ENCODE results near the gene MACC1.

MACC1 gene

GRCh38 chr7:20222219-20222828 is 5.1 kb upstream of the MACC1 start:
- Mint-ChIP-seq H3K27me3 (peaks cover 4% of the 10 kb centered on the region), H3K4me1 (ENCODE audit: low read depth) (peaks cover 53% of the 10 kb centered on the region), H3K9me3 (peaks cover 8% of the 10 kb centered on the region), H3K27ac (no peak overlapping the region), H3K36me3 (ENCODE audit: low read depth) (no peaks in the 10 kb centered on the region), H3K4me3 (no peak overlapping the region)
- intact Hi-C loops (cut with micrococcal nuclease), result loop anchor here (5.0 kb wide), 1 partner anchor 80 kb away; no protein-coding TSS in a partner anchor

- intact Hi-C loops (cut with micrococcal nuclease), result loop anchor here (5.0 kb wide), 1 partner anchor 81 kb away; no protein-coding TSS in a partner anchor
- H3K36me3 Mint-ChIP-seq (ENCODE audit: low read depth), result no peaks in the 10 kb centered on the region
- H3K9me3 Mint-ChIP-seq, result peaks cover 8% of the 10 kb centered on the region
- peaks cover 56% of the 10 kb centered on the region for H3K4me1 Mint-ChIP-seq (ENCODE audit: low read depth)
- peaks cover 3% of the 10 kb centered on the region for H3K27me3 Mint-ChIP-seq
- H3K4me3 Mint-ChIP-seq, result no peak overlapping the region
- H3K27ac Mint-ChIP-seq, result peak overlapping the region; percentile 91
These were observed 3.9 kb upstream of the MACC1 start for GRCh38 chr7:20220921-20221547.

- Mint-ChIP-seq H3K27ac (peak overlapping the region; percentile 91), H3K4me1 (ENCODE audit: low read depth) (peaks cover 50% of the 10 kb centered on the region), H3K27me3 (no peaks in the 10 kb centered on the region), H3K4me3 (no peak overlapping the region), H3K9me3 (peaks cover 8% of the 10 kb centered on the region), H3K36me3 (ENCODE audit: low read depth) (no peaks in the 10 kb centered on the region)
- intact Hi-C loops (cut with micrococcal nuclease), result loop anchor here (5.0 kb wide), 1 partner anchor 82 kb away; no protein-coding TSS in a partner anchor
These were observed 3.1 kb upstream of the MACC1 start for GRCh38 chr7:20220293-20220761.

- Mint-ChIP-seq H3K27me3 (no peaks in the 10 kb centered on the region), H3K4me1 (ENCODE audit: low read depth) (peaks cover 55% of the 10 kb centered on the region), H3K36me3 (ENCODE audit: low read depth) (no peaks in the 10 kb centered on the region), H3K27ac (peak overlapping the region; percentile 91), H3K9me3 (peaks cover 8% of the 10 kb centered on the region), H3K4me3 (no peak overlapping the region)
- intact Hi-C loops (cut with micrococcal nuclease), result loop anchor here (1.0 to 10.0 kb wide), 3 partner anchors 19 to 225 kb away; no protein-coding TSS in a partner anchor
These were observed 2.5 kb upstream of the MACC1 start for GRCh38 chr7:20219446-20220292.

GRCh38 chr7:20219062-20219445 is 1.9 kb upstream of the MACC1 start:
- Mint-ChIP-seq H3K9me3 (peaks cover 8% of the 10 kb centered on the region), H3K36me3 (ENCODE audit: low read depth) (no peaks in the 10 kb centered on the region), H3K27ac (peak overlapping the region; percentile 91), H3K4me3 (no peak overlapping the region), H3K4me1 (ENCODE audit: low read depth) (peaks cover 57% of the 10 kb centered on the region), H3K27me3 (no peaks in the 10 kb centered on the region)
- intact Hi-C loops (cut with micrococcal nuclease), result loop anchor here (1.0 to 10.0 kb wide), 2 partner anchors 19 to 226 kb away; no protein-coding TSS in a partner anchor

- Mint-ChIP-seq H3K27ac (no peak overlapping the region), H3K36me3 (ENCODE audit: low read depth) (no peaks in the 10 kb centered on the region), H3K4me3 (no peak overlapping the region)
These were observed 1.1 kb upstream of the MACC1 start for GRCh38 chr7:20218279-20218678.

GRCh38 chr7:20216406-20217036 is 663 bp downstream of the MACC1 start:
- intact Hi-C loops (cut with micrococcal nuclease), result loop anchor here (10.0 kb wide), 1 partner anchor 228 kb away; no protein-coding TSS in a partner anchor
- H3K36me3 Mint-ChIP-seq (ENCODE audit: low read depth), result no peaks in the 10 kb centered on the region
- peaks cover 59% of the 10 kb centered on the region for H3K4me1 Mint-ChIP-seq (ENCODE audit: low read depth)
- H3K9me3 Mint-ChIP-seq, result peaks cover 8% of the 10 kb centered on the region
- no peaks in the 10 kb centered on the region for H3K27me3 Mint-ChIP-seq
- no peak overlapping the region for H3K4me3 Mint-ChIP-seq
- no peak overlapping the region for H3K27ac Mint-ChIP-seq

More at GRCh38 chr7:20218279-20218678, 1.1 kb upstream of the MACC1 start:
- peaks cover 8% of the 10 kb centered on the region for H3K9me3 Mint-ChIP-seq
- H3K27me3 Mint-ChIP-seq, result no peaks in the 10 kb centered on the region
- peaks cover 53% of the 10 kb centered on the region for H3K4me1 Mint-ChIP-seq (ENCODE audit: low read depth)
- intact Hi-C loops (cut with micrococcal nuclease), result loop anchor here (10.0 kb wide), 1 partner anchor 227 kb away; no protein-coding TSS in a partner anchor

GRCh38 chr7:20214921-20215669 is 2.1 kb downstream of the MACC1 start:
- H3K4me3 Mint-ChIP-seq, result no peak overlapping the region
- H3K27me3 Mint-ChIP-seq, result no peaks in the 10 kb centered on the region
- H3K27ac Mint-ChIP-seq, result peak overlapping the region; percentile 35
- no peaks in the 10 kb centered on the region for H3K36me3 Mint-ChIP-seq (ENCODE audit: low read depth)
- intact Hi-C loops (cut with micrococcal nuclease), result loop anchor here (2.0 to 10.0 kb wide), 2 partner anchors 14 to 230 kb away; no protein-coding TSS in a partner anchor
- peaks cover 46% of the 10 kb centered on the region for H3K4me1 Mint-ChIP-seq (ENCODE audit: low read depth)
- H3K9me3 Mint-ChIP-seq, result peaks cover 13% of the 10 kb centered on the region

GRCh38 chr7:20214132-20214531 is 3.1 kb downstream of the MACC1 start:
- Mint-ChIP-seq H3K9me3 (peaks cover 18% of the 10 kb centered on the region), H3K36me3 (ENCODE audit: low read depth) (no peaks in the 10 kb centered on the region), H3K4me1 (ENCODE audit: low read depth) (peaks cover 36% of the 10 kb centered on the region), H3K27ac (no peak overlapping the region), H3K4me3 (no peak overlapping the region), H3K27me3 (no peaks in the 10 kb centered on the region)
- intact Hi-C loops (cut with micrococcal nuclease), result loop anchor here (2.0 to 10.0 kb wide), 2 partner anchors 13 to 231 kb away; no protein-coding TSS in a partner anchor

GRCh38 chr7:20213378-20213777 is 3.8 kb downstream of the MACC1 start:
- peaks cover 29% of the 10 kb centered on the region for H3K4me1 Mint-ChIP-seq (ENCODE audit: low read depth)
- intact Hi-C loops (cut with micrococcal nuclease), result loop anchor here (10.0 kb wide), 1 partner anchor 231 kb away; no protein-coding TSS in a partner anchor

GRCh38 chr7:20211376-20211775 is 5.8 kb downstream of the MACC1 start:
- Mint-ChIP-seq H3K4me3 (no peak overlapping the region), H3K27ac (no peak overlapping the region), H3K9me3 (peaks cover 30% of the 10 kb centered on the region), H3K36me3 (ENCODE audit: low read depth) (peaks cover 7% of the 10 kb centered on the region), H3K27me3 (no peaks in the 10 kb centered on the region), H3K4me1 (ENCODE audit: low read depth) (peaks cover 19% of the 10 kb centered on the region)
- intact Hi-C loops (cut with micrococcal nuclease), result loop anchor here (10.0 kb wide), 1 partner anchor 233 kb away; no protein-coding TSS in a partner anchor

More at GRCh38 chr7:20213378-20213777, 3.8 kb downstream of the MACC1 start:
- Mint-ChIP-seq H3K9me3 (peaks cover 22% of the 10 kb centered on the region), H3K36me3 (ENCODE audit: low read depth) (peaks cover 6% of the 10 kb centered on the region), H3K4me3 (no peak overlapping the region), H3K27me3 (no peaks in the 10 kb centered on the region), H3K27ac (no peak overlapping the region)

- peaks cover 14% of the 10 kb centered on the region for H3K4me1 Mint-ChIP-seq (ENCODE audit: low read depth)
- no peak overlapping the region for H3K4me3 Mint-ChIP-seq
- H3K36me3 Mint-ChIP-seq (ENCODE audit: low read depth), result peaks cover 7% of the 10 kb centered on the region
- H3K27ac Mint-ChIP-seq, result no peak overlapping the region
- peaks cover 30% of the 10 kb centered on the region for H3K9me3 Mint-ChIP-seq
- no peaks in the 10 kb centered on the region for H3K27me3 Mint-ChIP-seq
- intact Hi-C loops (cut with micrococcal nuclease), result no loop called here
These were observed 8.4 kb downstream of the MACC1 start for GRCh38 chr7:20208651-20209307.
